Mucosa of descending colon (tissue), 3 donors: ENCODE results near the gene NKX1-1. TPM values are rescaled to one million over a fixed set of nuclear protein-coding genes. Genes with fewer than 3 reads are reported as not detected.

Experiments used
- ATAC-seq: fragments of 200-7000 bp; cut with Tn5 transposase; one replicate; pipeline ENCODE4 v1.9.1; 2020; ENCODE audit warnings: mild to moderate bottlenecking, moderate library complexity
- DNase-seq, 3 donors: peaks; one replicate each; pipeline ENCODE4 v3.0.0-alpha.2; 2020
- H3K36me3 ChIP-seq: fragments of 200-600 bp; one replicate; pipeline ENCODE4 v1.8.0; 2021; ENCODE audit warnings: low read depth, mild to moderate bottlenecking
- H3K4me1 ChIP-seq: fragments of 200-600 bp; one replicate; pipeline ENCODE4 v1.8.0; 2021; ENCODE audit warnings: low read depth, mild to moderate bottlenecking
- H3K4me3 ChIP-seq: fragments of 200-600 bp; one replicate; pipeline ENCODE4 v1.8.0; 2021; ENCODE audit warnings: mild to moderate bottlenecking
- H3K9me3 ChIP-seq: fragments of 200-600 bp; one replicate; pipeline ENCODE4 v1.8.0; 2021; ENCODE audit warnings: mild to moderate bottlenecking
- intact Hi-C, 2 donors: fragments of 100-400 bp; cut with DNase I in 1 of 2; cut with micrococcal nuclease in 1 of 2; formaldehyde crosslinking; loops; one replicate each; pipeline versions ENCODE4 v1.11.0 to v1.11.1; 2022; cut with DNase I, micrococcal nuclease
- total RNA-seq, 3 donors: library from RNA; stranded (reverse); fragmentation: NEBNext Ultra II Directional in 2 of 3; extraction: Animal tissue kit (Norgen Biotek cat#: 25700) in 2 of 3; gene quantifications; one replicate each; pipeline versions ENCODE4 v1.2.1 to v1.2.4, GENCODE V29; 2021 to 2023
- TF ChIP-seq, protein P1 (sequence below): fragments of 200-600 bp; IDR thresholded peaks from one replicate; pipeline ENCODE4 v1.8.0; 2022; ENCODE audit warnings: antibody characterized with exemption, mild to moderate bottlenecking
- donor health status: DM: no; HTN: no; CAD: no; lungs with moderate emphysema.
- donor health status: DM: no; HTN: no; CAD: no.
- donor health status: DM: no; HTN: yes; CAD: no.

The NKX1-1 gene
- total RNA-seq, 3 donors from 2014 or later = not detected

DNA sequence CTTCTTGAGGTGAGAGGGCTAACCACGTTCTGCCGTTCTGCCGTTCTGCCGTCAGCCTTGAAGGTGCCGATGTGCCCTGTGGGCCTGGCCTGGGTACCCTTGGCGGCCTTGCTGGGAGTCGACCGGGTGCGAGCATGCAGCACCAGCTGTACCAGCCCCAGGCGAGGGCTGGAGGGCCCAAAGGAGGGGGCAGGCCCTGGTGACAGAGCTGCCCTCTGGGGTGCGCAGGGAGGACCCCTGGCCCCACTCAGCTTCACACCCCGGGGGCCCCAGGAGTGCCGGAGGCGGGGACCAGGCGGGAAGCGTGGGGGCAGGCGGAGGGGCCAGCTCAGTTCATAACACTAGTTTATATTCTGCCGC, 37.2 kb downstream of the NKX1-1 start:
- peak in 1 of 3 donors; percentile 10 for DNase-seq

DNA sequence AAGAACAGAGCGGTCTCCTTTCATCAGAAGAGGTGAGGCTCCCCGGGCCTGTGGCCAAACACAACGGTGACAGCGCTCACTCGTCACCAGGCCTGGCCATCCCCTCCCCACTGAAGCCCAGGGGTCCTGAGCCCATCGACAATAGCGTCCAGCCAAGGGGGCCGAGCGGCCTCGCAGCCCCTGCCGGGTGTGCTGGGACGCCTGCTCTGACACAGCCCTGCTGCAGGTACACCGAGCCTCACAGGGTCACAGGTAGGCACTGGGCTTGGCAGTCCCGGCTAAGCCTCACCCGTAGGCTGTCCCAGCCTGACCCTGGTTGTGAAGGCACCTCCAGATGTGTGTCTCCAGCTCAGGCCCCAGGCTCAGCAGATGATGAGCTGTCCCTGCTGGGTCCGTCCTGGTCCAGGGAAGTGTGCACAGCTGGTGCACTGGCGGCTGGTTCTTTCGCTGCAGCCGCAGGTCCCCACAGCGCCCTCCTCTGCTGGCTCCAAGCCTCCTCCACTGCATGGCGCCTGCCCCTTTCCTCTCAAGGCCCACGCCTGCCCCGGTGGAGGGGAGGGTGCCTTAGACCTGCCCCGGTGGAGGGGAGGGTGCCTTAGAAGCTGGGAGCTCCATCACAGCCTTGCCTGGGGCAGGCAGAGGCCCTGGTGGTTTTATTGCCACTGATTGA, 37.7 kb downstream of the NKX1-1 start:
- Histone ChIP-seq H3K4me1 (no peaks in the 10 kb centered on the region), H3K36me3 (no peaks in the 10 kb centered on the region), H3K9me3 (no peaks in the 10 kb centered on the region), H3K4me3 (no peak overlapping the region)
- TF ChIP-seq, protein P1, sequence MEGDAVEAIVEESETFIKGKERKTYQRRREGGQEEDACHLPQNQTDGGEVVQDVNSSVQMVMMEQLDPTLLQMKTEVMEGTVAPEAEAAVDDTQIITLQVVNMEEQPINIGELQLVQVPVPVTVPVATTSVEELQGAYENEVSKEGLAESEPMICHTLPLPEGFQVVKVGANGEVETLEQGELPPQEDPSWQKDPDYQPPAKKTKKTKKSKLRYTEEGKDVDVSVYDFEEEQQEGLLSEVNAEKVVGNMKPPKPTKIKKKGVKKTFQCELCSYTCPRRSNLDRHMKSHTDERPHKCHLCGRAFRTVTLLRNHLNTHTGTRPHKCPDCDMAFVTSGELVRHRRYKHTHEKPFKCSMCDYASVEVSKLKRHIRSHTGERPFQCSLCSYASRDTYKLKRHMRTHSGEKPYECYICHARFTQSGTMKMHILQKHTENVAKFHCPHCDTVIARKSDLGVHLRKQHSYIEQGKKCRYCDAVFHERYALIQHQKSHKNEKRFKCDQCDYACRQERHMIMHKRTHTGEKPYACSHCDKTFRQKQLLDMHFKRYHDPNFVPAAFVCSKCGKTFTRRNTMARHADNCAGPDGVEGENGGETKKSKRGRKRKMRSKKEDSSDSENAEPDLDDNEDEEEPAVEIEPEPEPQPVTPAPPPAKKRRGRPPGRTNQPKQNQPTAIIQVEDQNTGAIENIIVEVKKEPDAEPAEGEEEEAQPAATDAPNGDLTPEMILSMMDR = no peak
- intact Hi-C loops = no loop called here
- DNase-seq (peak in 2 of 3 donors; percentile 16 to 47), ATAC-seq (no peak)

More for the DNA sequence above, 37.2 kb downstream of the NKX1-1 start:
- H3K4me1 ChIP-seq = no peaks in the 10 kb centered on the region
- H3K4me3 ChIP-seq = no peak overlapping the region
- intact Hi-C loops = no loop called here
- H3K9me3 ChIP-seq = no peaks in the 10 kb centered on the region
- TF ChIP-seq, protein P1 = no peak
- no peaks in the 10 kb centered on the region for H3K36me3 ChIP-seq
- no peak for ATAC-seq

DNA sequence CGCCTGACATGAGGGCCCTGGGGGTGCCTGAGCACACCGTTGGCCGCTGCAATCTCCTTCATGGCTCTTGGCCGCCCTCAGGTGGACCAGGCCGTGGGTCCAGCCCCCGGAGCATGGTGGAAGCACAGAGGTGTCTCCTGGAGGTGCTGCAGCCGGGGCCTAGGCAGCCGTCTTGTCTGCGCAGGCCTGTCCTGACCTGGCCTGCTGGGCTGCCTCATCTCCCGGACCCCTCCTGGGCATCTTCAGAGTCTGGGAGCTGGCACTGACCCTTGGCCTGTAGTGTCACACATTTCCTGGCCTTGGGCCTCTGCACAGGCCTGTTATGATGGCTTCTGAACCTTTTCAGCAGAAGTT, 38.3 kb downstream of the NKX1-1 start:
- H3K4me1 ChIP-seq = no peaks in the 10 kb centered on the region
- no peaks in the 10 kb centered on the region for H3K36me3 ChIP-seq
- DNase-seq (peak in 1 of 3 donors; percentile 1), ATAC-seq (no peak)
- no peak overlapping the region for H3K4me3 ChIP-seq
- no peaks in the 10 kb centered on the region for H3K9me3 ChIP-seq
- intact Hi-C loops = no loop called here
- TF ChIP-seq, protein P1 = no peak

DNA sequence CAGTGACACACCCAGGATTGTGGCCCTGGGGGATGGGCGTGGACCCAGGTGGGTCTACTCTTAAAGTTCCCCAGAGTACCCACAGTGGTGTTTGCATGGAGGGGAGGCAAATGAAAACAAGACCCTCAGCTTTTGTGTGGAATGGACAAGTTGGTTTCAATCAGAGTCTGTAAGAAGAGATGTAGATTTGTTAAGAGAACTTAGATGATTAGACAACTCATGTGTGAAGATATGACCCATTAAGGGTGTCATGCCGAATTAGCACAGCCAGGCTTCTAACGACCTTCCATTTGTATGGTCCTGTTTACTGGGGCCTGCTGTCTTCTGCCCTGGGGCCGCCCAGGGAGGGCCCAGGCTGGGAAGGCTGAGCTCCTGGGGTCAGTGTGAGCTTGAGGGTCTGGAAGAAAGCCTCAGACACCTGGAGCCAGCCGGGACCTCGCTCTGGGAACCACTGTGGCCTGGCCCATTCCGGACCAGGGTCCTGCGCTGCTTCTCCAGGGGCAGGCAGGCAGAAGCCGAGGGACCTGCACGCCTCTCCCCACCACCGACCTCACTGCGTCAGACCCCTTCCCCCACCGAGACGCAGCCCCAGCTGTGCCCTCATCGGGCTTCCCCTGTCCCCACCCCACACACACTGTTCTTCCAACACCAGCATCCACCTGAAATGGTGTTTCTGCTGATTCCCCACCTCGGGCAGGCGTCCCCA, 38.9 kb downstream of the NKX1-1 start:
- Histone ChIP-seq H3K4me3 (no peak overlapping the region), H3K9me3 (no peaks in the 10 kb centered on the region), H3K36me3 (no peaks in the 10 kb centered on the region), H3K4me1 (no peaks in the 10 kb centered on the region)
- TF ChIP-seq, protein P1 = no peak
- no peak for ATAC-seq
- peak in 1 of 3 donors; percentile 12 for DNase-seq
- intact Hi-C loops = no loop called here

DNA sequence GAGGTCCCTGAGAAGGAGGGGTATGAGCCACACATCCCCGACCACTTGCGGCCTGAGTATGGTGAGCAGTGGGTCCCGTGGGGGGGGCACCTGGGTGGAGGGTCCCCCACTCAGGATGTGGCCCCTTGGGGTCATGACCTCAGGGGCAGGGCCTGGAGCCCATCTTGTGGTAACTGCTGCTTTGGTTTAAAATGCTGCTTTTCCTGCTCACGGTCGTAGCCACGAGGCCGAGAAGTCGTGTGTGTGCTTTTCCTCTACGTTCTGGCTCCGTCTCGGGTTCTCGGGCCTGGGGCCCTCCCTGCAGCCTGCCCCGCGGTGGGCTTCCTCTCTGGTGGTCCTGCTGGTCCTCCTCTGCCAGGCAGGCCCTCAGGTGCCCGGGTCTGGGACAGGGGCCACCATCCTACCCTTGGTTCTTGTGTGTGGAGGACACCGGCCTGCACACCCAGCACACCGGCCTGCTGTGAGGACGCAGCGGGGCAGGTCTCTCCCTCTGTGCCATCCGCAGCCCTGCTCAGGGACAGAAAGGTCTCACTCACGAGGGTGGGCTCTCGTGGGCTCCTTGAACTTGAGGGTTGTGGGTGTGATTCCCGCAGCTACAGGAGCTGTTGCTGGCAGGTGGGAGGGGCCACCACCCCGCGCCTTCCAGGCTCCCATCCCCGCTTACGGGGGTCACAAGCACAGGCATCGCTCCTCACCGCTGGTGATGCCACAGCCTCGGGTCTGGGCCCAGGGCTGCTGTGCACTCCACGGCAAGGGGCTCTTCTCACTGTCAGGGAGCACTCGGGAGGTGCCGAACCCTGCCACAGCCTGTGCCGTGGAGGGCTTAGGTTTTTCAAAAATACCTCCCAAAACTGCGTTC, 39.6 kb downstream of the NKX1-1 start:
- peak in 2 of 3 donors; percentile 10 to 34 for DNase-seq
- TF ChIP-seq, protein P1 = no peak
- intact Hi-C loops = no loop called here
- Histone ChIP-seq H3K4me3 (no peak overlapping the region), H3K9me3 (no peaks in the 10 kb centered on the region), H3K4me1 (no peaks in the 10 kb centered on the region), H3K36me3 (no peaks in the 10 kb centered on the region)
- ATAC-seq = no peak
